Naive thymus-derived CD8-positive, alpha-beta T cell (primary cell): ENCODE data around the gene LORICRIN. TPM values are rescaled to one million over a fixed set of nuclear protein-coding genes. Genes with fewer than 3 reads are reported as not detected.

Source experiments
- polyA plus RNA-seq, 3 donors: library from polyadenylated mRNA; unstranded; fragments of 300-500 nt; fragmentation: Illumina TruSeq; gene quantifications; one replicate each; pipeline ENCODE4 v1.2.3, GENCODE V29; 2021
- total RNA-seq, 8 experiments: library from RNA in 2 of 8; stranded (reverse) in 2 of 8; gene quantifications; one replicate each; pipeline ENCODE4 v1.2.3 and lab custom pipeline; 2021 to 2026

The LORICRIN gene
- total and polyA plus RNA-seq, 5 experiments from 2014 or later: not detected

Other genes with a start within 250 kb of the LORICRIN start
- gene SPRR1B, start 228.5 kb upstream of the LORICRIN start, total RNA-seq: not detected
- not detected for gene SPRR1B, start 228.5 kb upstream of the LORICRIN start, polyA plus RNA-seq
- gene SPRR2D, start 218.6 kb upstream of the LORICRIN start, total RNA-seq: not detected
- gene SPRR2D, start 218.6 kb upstream of the LORICRIN start, polyA plus RNA-seq: not detected
- gene SPRR2A, start 202.2 kb upstream of the LORICRIN start, total RNA-seq: not detected
- gene SPRR2A, start 202.2 kb upstream of the LORICRIN start, polyA plus RNA-seq: not detected
- gene SPRR2B, start 188.1 kb upstream of the LORICRIN start, total RNA-seq: not detected
- not detected for gene SPRR2B, start 188.1 kb upstream of the LORICRIN start, polyA plus RNA-seq
- not detected for gene SPRR2E, start 165.2 kb upstream of the LORICRIN start, total RNA-seq
- not detected for gene SPRR2E, start 165.2 kb upstream of the LORICRIN start, polyA plus RNA-seq
- gene SPRR2F, start 146.2 kb upstream of the LORICRIN start, total RNA-seq: not detected
- not detected for gene SPRR2F, start 146.2 kb upstream of the LORICRIN start, polyA plus RNA-seq
- not detected for gene SPRR2G, start 108.8 kb upstream of the LORICRIN start, total RNA-seq
- gene SPRR2G, start 108.8 kb upstream of the LORICRIN start, polyA plus RNA-seq: not detected
- not detected for gene LELP1, start 56.3 kb upstream of the LORICRIN start, total RNA-seq
- not detected for gene LELP1, start 56.3 kb upstream of the LORICRIN start, polyA plus RNA-seq
- gene PRR9, start 42.1 kb upstream of the LORICRIN start, total RNA-seq: not detected
- gene PRR9, start 42.1 kb upstream of the LORICRIN start, polyA plus RNA-seq: not detected
- gene PGLYRP3, start 53.3 kb downstream of the LORICRIN start, total RNA-seq: not detected
- gene PGLYRP3, start 53.3 kb downstream of the LORICRIN start, polyA plus RNA-seq: not detected
- gene PGLYRP4, start 89.2 kb downstream of the LORICRIN start, total RNA-seq: not detected
- not detected for gene PGLYRP4, start 89.2 kb downstream of the LORICRIN start, polyA plus RNA-seq
- 1 to 10 TPM; 2.2 to 2.8 TPM for gene S100A9, start 98.2 kb downstream of the LORICRIN start, total RNA-seq
- 10 to 100 TPM in 2 of 3 donors, 1 to 10 TPM in 1; 5.0 to 18.8 (median 18.7) TPM for gene S100A9, start 98.2 kb downstream of the LORICRIN start, polyA plus RNA-seq
- gene S100A12, start 115.9 kb downstream of the LORICRIN start, total RNA-seq: not detected
- 1 to 10 TPM in 1 of 3 donors, under 1 TPM in 1, not detected in 1; 0.44 to 1.7 TPM for gene S100A12, start 115.9 kb downstream of the LORICRIN start, polyA plus RNA-seq
- not detected for gene S100A8, start 131.4 kb downstream of the LORICRIN start, total RNA-seq
- gene S100A8, start 131.4 kb downstream of the LORICRIN start, polyA plus RNA-seq: 10 to 100 TPM in 2 of 3 donors, 1 to 10 TPM in 1; 1.0 to 12.4 (median 11.6) TPM
- not detected for gene S100A7A, start 156.8 kb downstream of the LORICRIN start, total RNA-seq
- gene S100A7A, start 156.8 kb downstream of the LORICRIN start, polyA plus RNA-seq: not detected
- not detected for gene S100A7, start 201.0 kb downstream of the LORICRIN start, total RNA-seq
- gene S100A7, start 201.0 kb downstream of the LORICRIN start, polyA plus RNA-seq: not detected